Neural crest cell (in vitro differentiated cells): ENCODE data around the gene RPS24. TPM values are rescaled to one million over a fixed set of nuclear protein-coding genes. Genes with fewer than 3 reads are reported as not detected.

Experiments
- DNase-seq: peaks from one replicate; pipeline ENCODE4 v3.0.0; 2021; ENCODE audit warnings: low read depth, mixed read lengths, low spot score
- H3K27ac Mint-ChIP-seq: one replicate; pipeline ENCODE4 v1.8.0; 2021; ENCODE audit warnings: mild to moderate bottlenecking, mixed read lengths; ENCODE audit not compliant: unreplicated experiment
- H3K27me3 Mint-ChIP-seq: 2 replicates; pipeline ENCODE4 v1.8.0; 2021; ENCODE audit warnings: low read depth, mild to moderate bottlenecking, mixed read lengths
- H3K36me3 Mint-ChIP-seq: 2 replicates; pipeline ENCODE4 v1.8.0; 2021; ENCODE audit warnings: low read depth, mild to moderate bottlenecking, mixed read lengths
- H3K4me1 Mint-ChIP-seq: 2 replicates; pipeline ENCODE4 v1.8.0; 2021; ENCODE audit warnings: mixed read lengths
- H3K4me3 Mint-ChIP-seq: one replicate; pipeline ENCODE4 v1.8.0; 2021; ENCODE audit warnings: mild to moderate bottlenecking, mixed read lengths
- H3K9me3 Mint-ChIP-seq: 2 replicates; pipeline ENCODE4 v1.8.0; 2021; ENCODE audit warnings: mixed read lengths
- total RNA-seq: library from RNA; stranded (reverse); gene quantifications from 2 replicates; pipeline ENCODE4 v1.2.1, GENCODE V29; 2021
- TF ChIP-seq, protein P1 (sequence below): fragments of 200-600 bp; sonication (generic); conservative IDR thresholded peaks from 2 replicates; pipeline ENCODE4 v1.5.0; 2021; ENCODE audit warnings: antibody characterized with exemption, mild to moderate bottlenecking

Gene RPS24
- total RNA-seq, 1 donor from 2014 or later: 1,546 TPM

DNA sequence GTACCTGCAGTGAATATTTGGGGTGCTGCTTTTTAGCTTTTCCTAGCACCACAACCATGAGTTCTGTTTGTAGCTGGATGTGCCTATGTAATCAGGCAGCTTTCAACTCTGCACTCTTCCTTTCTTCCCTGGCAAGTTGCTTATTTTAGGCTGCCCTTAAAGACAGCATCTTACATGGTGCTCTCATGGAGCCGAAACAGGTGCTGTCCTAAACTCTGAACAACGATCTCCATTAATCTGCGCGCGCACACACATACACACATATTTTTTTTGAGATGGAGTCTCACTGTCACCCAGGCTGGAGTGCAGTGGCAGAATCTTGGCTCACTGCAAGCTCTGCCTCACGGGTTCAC is 9.1 kb downstream of the RPS24 start:
- no peaks in the 10 kb centered on the region for H3K9me3 Mint-ChIP-seq
- no peak for DNase-seq
- no peak overlapping the region for H3K4me3 Mint-ChIP-seq
- no peaks in the 10 kb centered on the region for H3K27me3 Mint-ChIP-seq
- no peak overlapping the region for H3K27ac Mint-ChIP-seq
- H3K36me3 Mint-ChIP-seq: peaks cover 22% of the 10 kb centered on the region
- TF ChIP-seq, protein P1, sequence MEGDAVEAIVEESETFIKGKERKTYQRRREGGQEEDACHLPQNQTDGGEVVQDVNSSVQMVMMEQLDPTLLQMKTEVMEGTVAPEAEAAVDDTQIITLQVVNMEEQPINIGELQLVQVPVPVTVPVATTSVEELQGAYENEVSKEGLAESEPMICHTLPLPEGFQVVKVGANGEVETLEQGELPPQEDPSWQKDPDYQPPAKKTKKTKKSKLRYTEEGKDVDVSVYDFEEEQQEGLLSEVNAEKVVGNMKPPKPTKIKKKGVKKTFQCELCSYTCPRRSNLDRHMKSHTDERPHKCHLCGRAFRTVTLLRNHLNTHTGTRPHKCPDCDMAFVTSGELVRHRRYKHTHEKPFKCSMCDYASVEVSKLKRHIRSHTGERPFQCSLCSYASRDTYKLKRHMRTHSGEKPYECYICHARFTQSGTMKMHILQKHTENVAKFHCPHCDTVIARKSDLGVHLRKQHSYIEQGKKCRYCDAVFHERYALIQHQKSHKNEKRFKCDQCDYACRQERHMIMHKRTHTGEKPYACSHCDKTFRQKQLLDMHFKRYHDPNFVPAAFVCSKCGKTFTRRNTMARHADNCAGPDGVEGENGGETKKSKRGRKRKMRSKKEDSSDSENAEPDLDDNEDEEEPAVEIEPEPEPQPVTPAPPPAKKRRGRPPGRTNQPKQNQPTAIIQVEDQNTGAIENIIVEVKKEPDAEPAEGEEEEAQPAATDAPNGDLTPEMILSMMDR: no peak
- H3K4me1 Mint-ChIP-seq: peaks cover 38% of the 10 kb centered on the region

DNA sequence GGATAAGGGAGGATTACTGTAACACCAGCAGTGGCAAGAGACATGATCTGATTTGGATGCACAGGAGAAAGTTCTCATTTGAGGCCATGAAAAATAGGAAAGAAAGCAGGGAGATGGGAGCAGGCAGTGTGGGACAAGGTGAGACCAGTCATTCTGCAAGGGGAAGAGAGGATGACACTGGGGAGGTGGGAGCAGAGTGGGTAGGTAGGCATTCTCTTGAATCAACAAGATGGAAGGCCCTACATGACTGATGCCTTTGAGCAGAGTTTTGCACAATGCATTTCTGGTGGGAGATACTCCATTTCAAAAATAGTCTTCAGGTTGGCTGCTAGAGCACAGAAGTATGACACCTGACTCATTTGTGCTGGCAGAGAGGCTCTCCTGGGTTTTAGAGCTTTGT is 10.5 kb downstream of the RPS24 start:
- Mint-ChIP-seq H3K4me3 (peak overlapping the region; percentile 13), H3K36me3 (peaks cover 20% of the 10 kb centered on the region), H3K4me1 (peaks cover 36% of the 10 kb centered on the region), H3K9me3 (no peaks in the 10 kb centered on the region), H3K27me3 (no peaks in the 10 kb centered on the region), H3K27ac (no peak overlapping the region)
- no peak for DNase-seq
- TF ChIP-seq, protein P1: no peak

DNA sequence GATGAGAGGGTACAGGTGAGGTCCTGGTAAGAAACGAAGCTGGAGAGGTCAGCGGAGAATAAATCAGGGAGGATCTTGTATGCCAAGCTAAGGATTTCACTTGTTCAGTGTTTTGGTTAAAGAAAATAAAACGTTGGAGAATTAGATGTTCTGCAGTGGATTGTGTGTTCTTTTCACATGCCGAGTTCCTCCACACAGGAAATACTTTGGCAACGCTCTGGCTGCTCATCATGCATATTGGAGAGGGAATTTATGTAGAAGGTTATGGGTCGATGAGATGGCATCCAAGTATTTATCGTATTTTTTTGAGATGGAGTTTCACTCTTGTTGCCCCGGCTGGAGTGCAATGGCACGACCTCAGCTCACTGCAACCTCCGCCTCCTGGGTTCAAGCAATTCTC is 11.0 kb downstream of the RPS24 start:
- Mint-ChIP-seq H3K36me3 (peaks cover 19% of the 10 kb centered on the region), H3K27me3 (no peaks in the 10 kb centered on the region), H3K27ac (no peak overlapping the region), H3K4me1 (peaks cover 32% of the 10 kb centered on the region), H3K9me3 (no peaks in the 10 kb centered on the region), H3K4me3 (peak overlapping the region; percentile 13)
- TF ChIP-seq, protein P1: no peak
- DNase-seq: no peak

DNA sequence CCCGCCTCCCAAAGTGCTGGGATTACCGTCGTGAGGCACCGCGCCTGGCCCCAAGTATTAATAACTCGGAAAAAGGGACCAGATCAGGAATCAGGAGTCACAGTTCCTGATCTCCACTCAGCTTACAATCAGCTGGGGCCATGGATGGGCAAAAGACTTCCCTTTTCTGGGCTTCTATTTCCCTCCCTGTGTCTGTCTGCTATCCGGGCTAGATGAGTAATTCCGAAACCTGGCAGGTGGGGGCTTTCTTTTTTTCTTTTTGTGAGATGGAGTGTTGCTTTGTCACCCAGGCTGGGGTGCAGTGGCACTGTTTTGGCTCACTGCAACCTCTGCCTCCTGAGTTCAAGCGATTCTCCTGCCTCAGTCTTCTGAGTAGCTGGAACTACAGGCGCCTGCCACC is 11.6 kb downstream of the RPS24 start:
- no peak for DNase-seq
- H3K27ac Mint-ChIP-seq: no peak overlapping the region
- TF ChIP-seq, protein P1: no peak
- no peaks in the 10 kb centered on the region for H3K9me3 Mint-ChIP-seq
- H3K4me1 Mint-ChIP-seq: peaks cover 33% of the 10 kb centered on the region
- H3K4me3 Mint-ChIP-seq: no peak overlapping the region
- no peaks in the 10 kb centered on the region for H3K27me3 Mint-ChIP-seq
- H3K36me3 Mint-ChIP-seq: peaks cover 16% of the 10 kb centered on the region

DNA sequence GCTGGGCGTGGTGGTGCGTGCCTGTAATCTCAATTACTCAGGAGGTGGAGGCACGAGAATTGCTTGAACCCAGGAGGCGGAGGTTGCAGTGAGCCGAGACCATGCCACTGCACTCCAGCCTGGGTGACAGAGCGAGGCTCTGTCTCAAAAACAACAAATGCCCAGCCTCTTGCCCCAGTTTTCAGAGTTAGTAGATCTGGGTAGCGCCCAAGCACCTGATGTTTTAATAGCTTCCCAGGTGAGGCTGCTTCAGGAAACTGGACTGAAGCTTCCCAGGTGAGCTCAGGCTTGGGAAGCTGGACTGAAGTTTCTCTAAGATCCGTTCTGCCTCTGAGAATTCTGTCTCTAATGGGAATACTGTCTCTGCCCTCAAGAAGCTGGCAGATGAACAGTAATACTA is 12.2 kb downstream of the RPS24 start:
- DNase-seq: no peak
- Mint-ChIP-seq H3K4me3 (no peak overlapping the region), H3K36me3 (peaks cover 12% of the 10 kb centered on the region), H3K4me1 (peaks cover 30% of the 10 kb centered on the region), H3K27ac (no peak overlapping the region), H3K27me3 (no peaks in the 10 kb centered on the region), H3K9me3 (no peaks in the 10 kb centered on the region)
- TF ChIP-seq, protein P1: no peak

DNA sequence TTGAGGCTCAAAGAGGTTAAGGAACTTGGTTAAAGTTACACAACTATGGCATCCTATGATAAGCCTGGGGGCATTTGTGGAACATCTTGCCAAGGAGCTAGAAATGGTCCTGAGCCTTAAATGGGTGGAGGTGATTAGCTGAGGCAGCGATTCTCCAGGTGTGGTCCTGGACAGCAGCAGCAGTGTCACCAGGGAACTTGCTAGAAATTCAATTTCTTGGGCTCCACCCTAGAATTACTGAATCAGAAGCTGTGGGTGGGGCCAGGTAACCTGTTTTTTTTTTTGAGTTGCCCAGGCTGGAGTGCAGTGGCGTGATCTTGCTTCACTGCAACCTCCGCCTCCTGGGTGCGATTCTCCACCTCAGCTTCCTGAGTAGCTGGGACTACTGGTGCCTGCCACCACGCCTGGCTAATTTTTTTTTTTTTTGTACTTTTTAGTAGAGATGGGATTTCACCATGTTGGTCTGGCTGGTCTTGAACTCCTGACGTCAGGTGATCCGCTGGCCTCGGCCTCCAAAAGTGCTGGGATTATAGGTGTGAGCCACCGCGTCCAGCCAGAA is 13.1 kb downstream of the RPS24 start:
- Mint-ChIP-seq H3K36me3 (peaks cover 3% of the 10 kb centered on the region), H3K27me3 (no peaks in the 10 kb centered on the region), H3K27ac (no peak overlapping the region), H3K4me3 (peak overlapping the region; percentile 32), H3K9me3 (no peaks in the 10 kb centered on the region), H3K4me1 (peaks cover 21% of the 10 kb centered on the region)
- DNase-seq: no peak
- TF ChIP-seq, protein P1: no peak
